ENCODE measurements around the gene PEPD. TPM values are rescaled to one million over a fixed set of nuclear protein-coding genes. Genes with fewer than 3 reads are reported as not detected.

PEPD gene
- total RNA-seq, 1 donor from 2014 or later, result 78.8 TPM

GRCh38 chr19:33472226-33472625, 49.4 kb downstream of the PEPD start:
- no peak for DNase-seq

GRCh38 chr19:33471111-33471996, 50.2 kb downstream of the PEPD start:
- no peak for DNase-seq

- no peak for DNase-seq
Measured at GRCh38 chr19:33470686-33471085, 50.9 kb downstream of the PEPD start.

GRCh38 chr19:33470040-33470330, 51.6 kb downstream of the PEPD start:
- no peak for DNase-seq

GRCh38 chr19:33469171-33470039, 52.2 kb downstream of the PEPD start:
- no peak for DNase-seq

- no peak for DNase-seq
Measured at GRCh38 chr19:33468361-33469170, 53.0 kb downstream of the PEPD start.

GRCh38 chr19:33467851-33468250, 53.7 kb downstream of the PEPD start:
- no peak for DNase-seq

- no peak for DNase-seq
Measured at GRCh38 chr19:33465834-33466233, 55.8 kb downstream of the PEPD start.

GRCh38 chr19:33465371-33465770, 56.2 kb downstream of the PEPD start:
- DNase-seq, result no peak

GRCh38 chr19:33464733-33465115, 56.9 kb downstream of the PEPD start:
- DNase-seq, result no peak

- DNase-seq, result no peak
Measured at GRCh38 chr19:33464010-33464732, 57.4 kb downstream of the PEPD start.

GRCh38 chr19:33463199-33463598, 58.4 kb downstream of the PEPD start:
- no peak for DNase-seq

- no peak for DNase-seq
Measured at GRCh38 chr19:33462112-33462791, 59.3 kb downstream of the PEPD start.

GRCh38 chr19:33461256-33462111, 60.1 kb downstream of the PEPD start:
- no peak for DNase-seq

- DNase-seq, result no peak
Measured at GRCh38 chr19:33460221-33460908, 61.2 kb downstream of the PEPD start.

GRCh38 chr19:33459222-33460090, 62.1 kb downstream of the PEPD start:
- DNase-seq, result no peak

- no peak for DNase-seq
Measured at GRCh38 chr19:33458807-33459206, 62.8 kb downstream of the PEPD start.

GRCh38 chr19:33458171-33458633, 63.4 kb downstream of the PEPD start:
- DNase-seq, result no peak

- DNase-seq, result no peak
Measured at GRCh38 chr19:33456845-33457220, 64.8 kb downstream of the PEPD start.

All from dermis blood vessel endothelial cell (primary cell).